GM21360 (cell line): ENCODE results near the gene MARCHF11.

ENCODE experiments used
- ATAC-seq: cut with Tn5 transposase; IDR thresholded peaks from one replicate; pipeline ENCODE4 v1.9.1; 2021; ENCODE audit warnings: mild to moderate bottlenecking, moderate library complexity; ENCODE audit not compliant: unreplicated experiment

Gene MARCHF11

GRCh38 chr5:16135003-16135402 is 44.6 kb downstream of the MARCHF11 start:
- ATAC-seq = no peak

- no peak for ATAC-seq
These were observed 45.4 kb downstream of the MARCHF11 start for GRCh38 chr5:16134204-16134603.

GRCh38 chr5:16131878-16132277 is 47.7 kb downstream of the MARCHF11 start:
- ATAC-seq = no peak

- ATAC-seq = no peak
These were observed 50.6 kb downstream of the MARCHF11 start for GRCh38 chr5:16128944-16129343.

- ATAC-seq = no peak
These were observed 51.6 kb downstream of the MARCHF11 start for GRCh38 chr5:16127865-16128544.

GRCh38 chr5:16120579-16120978 is 59.0 kb downstream of the MARCHF11 start:
- ATAC-seq = no peak

- ATAC-seq = no peak
These were observed 59.8 kb downstream of the MARCHF11 start for GRCh38 chr5:16119790-16120189.

- no peak for ATAC-seq
These were observed 64.5 kb downstream of the MARCHF11 start for GRCh38 chr5:16115140-16115539.

GRCh38 chr5:16108418-16108817 is 71.2 kb downstream of the MARCHF11 start:
- no peak for ATAC-seq

- no peak for ATAC-seq
These were observed 74.6 kb downstream of the MARCHF11 start for GRCh38 chr5:16104961-16105360.

GRCh38 chr5:16095612-16096011 is 84.0 kb downstream of the MARCHF11 start:
- no peak for ATAC-seq

GRCh38 chr5:16090270-16090669 is 89.3 kb downstream of the MARCHF11 start:
- no peak for ATAC-seq

- no peak for ATAC-seq
These were observed 96.6 kb downstream of the MARCHF11 start for GRCh38 chr5:16082982-16083381.

GRCh38 chr5:16082053-16082452 is 97.5 kb downstream of the MARCHF11 start:
- no peak for ATAC-seq

GRCh38 chr5:16081376-16081955 is 98.1 kb downstream of the MARCHF11 start:
- no peak for ATAC-seq

GRCh38 chr5:16076657-16077056 is 102.9 kb downstream of the MARCHF11 start:
- no peak for ATAC-seq

GRCh38 chr5:16074358-16074757 is 105.2 kb downstream of the MARCHF11 start:
- ATAC-seq = no peak

GRCh38 chr5:16072616-16073015 is 107.0 kb downstream of the MARCHF11 start:
- ATAC-seq = no peak

- ATAC-seq = no peak
These were observed 112.2 kb downstream of the MARCHF11 start for GRCh38 chr5:16067415-16067814.

- ATAC-seq = no peak
These were observed 112.8 kb downstream of the MARCHF11 start for GRCh38 chr5:16066810-16067209.

GRCh38 chr5:16066320-16066719 is 113.3 kb downstream of the MARCHF11 start:
- no peak for ATAC-seq

GRCh38 chr5:16065831-16066230 is 113.8 kb downstream of the MARCHF11 start:
- no peak for ATAC-seq
